Right atrium auricular region (tissue), 2 donors: Measurements from ENCODE around the gene DDOST. TPM values are rescaled to one million over a fixed set of nuclear protein-coding genes. Genes with fewer than 3 reads are reported as not detected.
A peak's percentile ranks its signal among the peaks of the same experiment; 100 is the strongest.

Source experiments
- DNase-seq: peaks from one replicate; pipeline ENCODE4 v3.0.0-alpha.2; 2019; ENCODE audit warnings: low spot score
- H3K27ac ChIP-seq, 2 donors: fragments of 200-600 bp; sonication (generic); 1 replicate in 1 of 2; 2 replicates in 1 of 2; pipeline ENCODE4 v1.5.1; 2016 to 2019
- H3K27me3 ChIP-seq, 2 donors: fragments of 200-600 bp; sonication (generic); one replicate each; pipeline versions ENCODE4 v1.5.1 to v1.6.0; 2017 to 2019
- H3K36me3 ChIP-seq: fragments of 200-600 bp; sonication (generic); one replicate; pipeline ENCODE4 v1.5.1; 2016
- H3K4me1 ChIP-seq, 2 donors: fragments of 200-600 bp; sonication (generic); one replicate each; pipeline versions ENCODE4 v1.5.1 to v1.6.0; 2017 to 2019
- H3K4me3 ChIP-seq, 2 donors: fragments of 200-600 bp; sonication (generic); 1 replicate in 1 of 2; 2 replicates in 1 of 2; pipeline ENCODE4 v1.5.1; 2017 to 2019; ENCODE audit warnings: mild to moderate bottlenecking in 1 of 2, moderate library complexity in 1 of 2
- H3K9me3 ChIP-seq, 2 donors: fragments of 200-600 bp; sonication (generic); one replicate each; pipeline ENCODE4 v1.5.1; 2019
- CTCF ChIP-seq, 2 donors: fragments of 200-600 bp; sonication (generic); IDR thresholded peaks; one replicate each; pipeline ENCODE4 v1.5.1; 2019; ENCODE audit warnings: antibody characterized with exemption in 2 of 2
- total RNA-seq, 2 donors: library from RNA; depleted of rRNA; stranded (reverse); fragments of >200 nt; gene quantifications; one replicate each; pipeline ENCODE4 v1.1.0, GENCODE V29; 2016

The DDOST gene
- total RNA-seq, 2 donors from 2014 or later, result 147 to 152 TPM

- DNase-seq, result no peak
- H3K4me3 ChIP-seq, result no peak overlapping the region
- TF ChIP-seq CTCF (IDR thresholded peaks at IDR 0.05), result no peak
Observed at GRCh38 chr1:20666146-20666545, 5.0 kb upstream of the DDOST start.

GRCh38 chr1:20665726-20666125 lies 4.6 kb upstream of the DDOST start:
- H3K27ac ChIP-seq, result peak overlapping the region; percentile 30 to 31
- H3K27me3 ChIP-seq, result no peaks in the 10 kb centered on the region

More at GRCh38 chr1:20666146-20666545, 5.0 kb upstream of the DDOST start:
- H3K27ac ChIP-seq, result peak overlapping the region; percentile 30 to 31
- no peaks in the 10 kb centered on the region for H3K27me3 ChIP-seq
- no peaks in the 10 kb centered on the region for H3K36me3 ChIP-seq
- H3K4me1 ChIP-seq, result peaks cover 0 to 8% of the 10 kb centered on the region in 2 donors
- no peaks in the 10 kb centered on the region for H3K9me3 ChIP-seq

GRCh38 chr1:20663969-20664715 lies 3.0 kb upstream of the DDOST start:
- H3K27me3 ChIP-seq, result no peaks in the 10 kb centered on the region
- H3K36me3 ChIP-seq, result no peaks in the 10 kb centered on the region
- H3K27ac ChIP-seq, result no peak overlapping the region
- H3K9me3 ChIP-seq, result no peaks in the 10 kb centered on the region
- H3K4me3 ChIP-seq, result no peak overlapping the region
- peaks cover 0 to 25% of the 10 kb centered on the region in 2 donors for H3K4me1 ChIP-seq
- DNase-seq, result no peak
- no peak for TF ChIP-seq CTCF (IDR thresholded peaks at IDR 0.05)

More at GRCh38 chr1:20665726-20666125, 4.6 kb upstream of the DDOST start:
- Histone ChIP-seq H3K36me3 (no peaks in the 10 kb centered on the region), H3K9me3 (no peaks in the 10 kb centered on the region), H3K4me1 (peaks cover 0 to 9% of the 10 kb centered on the region in 2 donors), H3K4me3 (no peak overlapping the region)
- DNase-seq, result no peak
- TF ChIP-seq CTCF (IDR thresholded peaks at IDR 0.05), result no peak

GRCh38 chr1:20663365-20663764 lies 2.2 kb upstream of the DDOST start:
- Histone ChIP-seq H3K27me3 (no peaks in the 10 kb centered on the region), H3K4me3 (no peak overlapping the region), H3K27ac (no peak overlapping the region), H3K36me3 (no peaks in the 10 kb centered on the region), H3K9me3 (no peaks in the 10 kb centered on the region), H3K4me1 (peaks cover 0 to 32% of the 10 kb centered on the region in 2 donors)
- TF ChIP-seq CTCF (IDR thresholded peaks at IDR 0.05), result no peak
- DNase-seq, result no peak

- H3K9me3 ChIP-seq, result no peaks in the 10 kb centered on the region
- peaks cover 8% of the 10 kb centered on the region for H3K36me3 ChIP-seq
- H3K27ac ChIP-seq, result peak overlapping the region; percentile 80 to 85
- DNase-seq, result no peak
- H3K4me1 ChIP-seq, result peaks cover 0 to 35% of the 10 kb centered on the region in 2 donors
- no peak for TF ChIP-seq CTCF (IDR thresholded peaks at IDR 0.05)
- peak overlapping the region in 1 of 2 donors; percentile 87 for H3K4me3 ChIP-seq
- H3K27me3 ChIP-seq, result no peaks in the 10 kb centered on the region
Observed at GRCh38 chr1:20662110-20662475, 924 bp upstream of the DDOST start.

- no peak for TF ChIP-seq CTCF (IDR thresholded peaks at IDR 0.05)
- no peaks in the 10 kb centered on the region for H3K27me3 ChIP-seq
- peak overlapping the region; percentile 80 to 85 for H3K27ac ChIP-seq
- no peak for DNase-seq
- H3K36me3 ChIP-seq, result peaks cover 21% of the 10 kb centered on the region
- peak overlapping the region; percentile 87 to 94 for H3K4me3 ChIP-seq
- H3K4me1 ChIP-seq, result peaks cover 0 to 35% of the 10 kb centered on the region in 2 donors
- no peaks in the 10 kb centered on the region for H3K9me3 ChIP-seq
Observed at GRCh38 chr1:20660847-20661206, 342 bp downstream of the DDOST start.
